PFSK-1 (cell line): ENCODE data around the gene SLC39A10.

Experiments
- FOXP2 ChIP-seq: optimal IDR thresholded peaks from 2 replicates; pipeline ENCODE3; 2011; ENCODE audit warnings: borderline replicate concordance, control low read depth, inconsistent platforms; ENCODE audit not compliant: insufficient read depth; ENCODE audit errors: extremely low read length, extremely low read depth
- POLR2AphosphoS5 ChIP-seq: IDR thresholded peaks from 2 replicates; pipeline ENCODE4 v1.6.1; 2012; ENCODE audit warnings: low read depth, mild to moderate bottlenecking, control low read depth, low read length, moderate library complexity
- SIN3A ChIP-seq: IDR thresholded peaks from 2 replicates; pipeline ENCODE4 v1.6.1; 2012; ENCODE audit warnings: mild to moderate bottlenecking, low read length, moderate library complexity, borderline replicate concordance; ENCODE audit not compliant: insufficient read depth
- TAF1 ChIP-seq: IDR thresholded peaks from 2 replicates; pipeline ENCODE4 v1.6.1; 2012; ENCODE audit warnings: low read length, control low read depth, borderline replicate concordance; ENCODE audit not compliant: insufficient read depth
- TF ChIP-seq, protein P1 (sequence below), 2 experiments: IDR thresholded peaks; 2 replicates each; pipeline versions ENCODE4 v1.6.1 to v1.8.0; 2011 to 2012; ENCODE audit warnings: low read depth in 2 of 2, low read length in 2 of 2, control low read depth in 1 of 2, inconsistent platforms in 1 of 2, mild to moderate bottlenecking in 1 of 2, moderate library complexity in 1 of 2; ENCODE audit not compliant: insufficient read depth in 1 of 2

The SLC39A10 gene

DNA sequence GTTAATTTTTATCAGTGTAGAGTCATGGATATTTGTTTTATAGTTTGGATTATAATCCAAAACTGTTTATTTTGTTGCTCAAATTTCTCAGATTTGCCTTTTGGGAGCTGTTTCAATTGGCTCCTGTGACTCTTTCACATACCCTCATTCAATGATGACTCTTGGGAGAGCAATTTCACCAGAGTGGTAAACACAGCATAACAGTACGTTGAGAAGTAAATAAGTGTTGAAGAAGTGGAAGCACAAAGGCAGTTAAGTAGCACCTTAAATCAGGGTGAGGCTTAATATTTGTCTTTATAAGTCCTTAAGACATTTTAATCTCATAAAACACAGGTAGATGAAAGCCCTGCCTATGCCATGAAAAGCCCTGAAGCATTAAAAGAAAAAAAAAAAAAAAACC lies 17.1 kb upstream of the SLC39A10 start:
- TF ChIP-seq FOXP2 (no peak), SIN3A (no peak), POLR2AphosphoS5 (no peak), TAF1 (no peak)
- TF ChIP-seq, protein P1, sequence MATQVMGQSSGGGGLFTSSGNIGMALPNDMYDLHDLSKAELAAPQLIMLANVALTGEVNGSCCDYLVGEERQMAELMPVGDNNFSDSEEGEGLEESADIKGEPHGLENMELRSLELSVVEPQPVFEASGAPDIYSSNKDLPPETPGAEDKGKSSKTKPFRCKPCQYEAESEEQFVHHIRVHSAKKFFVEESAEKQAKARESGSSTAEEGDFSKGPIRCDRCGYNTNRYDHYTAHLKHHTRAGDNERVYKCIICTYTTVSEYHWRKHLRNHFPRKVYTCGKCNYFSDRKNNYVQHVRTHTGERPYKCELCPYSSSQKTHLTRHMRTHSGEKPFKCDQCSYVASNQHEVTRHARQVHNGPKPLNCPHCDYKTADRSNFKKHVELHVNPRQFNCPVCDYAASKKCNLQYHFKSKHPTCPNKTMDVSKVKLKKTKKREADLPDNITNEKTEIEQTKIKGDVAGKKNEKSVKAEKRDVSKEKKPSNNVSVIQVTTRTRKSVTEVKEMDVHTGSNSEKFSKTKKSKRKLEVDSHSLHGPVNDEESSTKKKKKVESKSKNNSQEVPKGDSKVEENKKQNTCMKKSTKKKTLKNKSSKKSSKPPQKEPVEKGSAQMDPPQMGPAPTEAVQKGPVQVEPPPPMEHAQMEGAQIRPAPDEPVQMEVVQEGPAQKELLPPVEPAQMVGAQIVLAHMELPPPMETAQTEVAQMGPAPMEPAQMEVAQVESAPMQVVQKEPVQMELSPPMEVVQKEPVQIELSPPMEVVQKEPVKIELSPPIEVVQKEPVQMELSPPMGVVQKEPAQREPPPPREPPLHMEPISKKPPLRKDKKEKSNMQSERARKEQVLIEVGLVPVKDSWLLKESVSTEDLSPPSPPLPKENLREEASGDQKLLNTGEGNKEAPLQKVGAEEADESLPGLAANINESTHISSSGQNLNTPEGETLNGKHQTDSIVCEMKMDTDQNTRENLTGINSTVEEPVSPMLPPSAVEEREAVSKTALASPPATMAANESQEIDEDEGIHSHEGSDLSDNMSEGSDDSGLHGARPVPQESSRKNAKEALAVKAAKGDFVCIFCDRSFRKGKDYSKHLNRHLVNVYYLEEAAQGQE (IDR thresholded peaks at IDR 0.05; ENCODE audit: insufficient read depth in 1 of 2, low read depth in 2 of 2, low read length in 2 of 2), result no peak

DNA sequence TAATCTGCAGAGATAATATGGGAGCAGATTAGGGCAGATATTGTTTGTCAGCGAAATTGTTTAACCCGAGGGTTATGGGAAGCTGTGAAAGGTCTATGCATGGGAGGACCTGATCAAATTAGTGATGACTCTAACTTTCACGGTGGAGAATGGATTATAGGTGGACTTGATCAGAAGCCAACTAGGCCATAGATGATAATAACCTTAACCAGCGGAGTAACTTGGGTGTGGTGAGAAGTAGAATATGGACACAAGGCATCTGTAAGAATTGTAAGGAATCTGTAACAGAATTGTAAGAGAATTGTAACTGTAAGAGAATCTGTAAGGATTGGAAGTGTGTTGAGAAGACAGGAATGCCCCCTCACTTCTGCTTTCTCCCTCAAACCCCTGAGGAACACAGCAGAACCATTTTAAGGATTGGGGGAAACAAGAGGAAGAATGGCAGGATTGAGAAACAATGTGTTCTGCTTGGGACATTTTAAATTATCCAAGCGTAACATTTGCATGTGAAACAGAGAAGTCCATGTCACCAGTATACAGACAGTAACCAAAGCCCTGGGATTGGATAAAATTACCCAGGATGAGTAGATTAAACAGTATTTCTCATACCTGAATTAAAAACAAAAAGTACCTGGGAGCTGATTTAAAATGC lies 14.9 kb upstream of the SLC39A10 start:
- TF ChIP-seq FOXP2 (no peak), POLR2AphosphoS5 (no peak), SIN3A (no peak), TAF1 (no peak)
- TF ChIP-seq, protein P1 (IDR thresholded peaks at IDR 0.05; ENCODE audit: insufficient read depth in 1 of 2, low read depth in 2 of 2, low read length in 2 of 2), result no peak

DNA sequence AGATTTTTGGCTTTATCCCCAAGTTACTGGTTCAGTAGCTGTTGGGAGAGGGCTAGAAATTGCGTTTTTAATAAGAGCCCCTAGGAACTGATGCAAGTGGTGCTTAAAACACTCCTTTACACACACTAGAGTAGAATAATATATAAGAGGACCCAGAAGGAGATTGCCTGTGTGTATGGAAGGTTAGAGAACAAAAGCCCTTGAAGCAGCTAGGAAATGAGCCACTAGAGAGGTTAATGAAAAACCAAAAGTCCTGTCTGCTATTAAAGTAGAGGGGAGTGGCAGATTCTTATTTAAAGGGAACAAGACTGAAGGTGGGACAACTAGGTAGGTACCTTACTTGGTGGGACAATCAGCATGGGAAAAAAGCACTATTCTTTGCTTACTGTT lies 14.4 kb upstream of the SLC39A10 start:
- TF ChIP-seq SIN3A, result no peak
- TF ChIP-seq, protein P1 (IDR thresholded peaks at IDR 0.05; ENCODE audit: insufficient read depth in 1 of 2, low read depth in 2 of 2, low read length in 2 of 2), result no peak
- no peak for TF ChIP-seq FOXP2
- TF ChIP-seq TAF1, result no peak
- TF ChIP-seq POLR2AphosphoS5, result no peak

DNA sequence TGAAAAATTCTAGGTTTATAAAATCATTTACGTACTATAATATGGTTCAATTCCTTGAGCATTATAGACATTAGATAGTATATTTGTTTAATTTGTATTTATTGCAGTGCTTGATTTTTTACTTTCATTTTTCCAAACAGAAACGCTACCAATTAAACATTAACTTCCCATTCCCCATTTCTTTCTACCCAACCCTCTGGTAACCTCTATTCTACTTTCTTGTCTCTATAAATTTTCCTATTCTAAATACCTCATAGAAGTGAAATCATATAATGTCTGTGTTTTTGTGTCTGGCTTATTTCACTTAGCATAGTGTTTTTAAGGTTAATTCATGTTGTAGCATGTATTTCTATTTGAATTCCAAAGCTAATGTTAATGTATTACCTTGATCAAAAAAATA lies 11.6 kb upstream of the SLC39A10 start:
- TF ChIP-seq POLR2AphosphoS5 (no peak), TAF1 (no peak), SIN3A (no peak), FOXP2 (no peak)
- TF ChIP-seq, protein P1 (IDR thresholded peaks at IDR 0.05; ENCODE audit: insufficient read depth in 1 of 2, low read depth in 2 of 2, low read length in 2 of 2), result no peak

DNA sequence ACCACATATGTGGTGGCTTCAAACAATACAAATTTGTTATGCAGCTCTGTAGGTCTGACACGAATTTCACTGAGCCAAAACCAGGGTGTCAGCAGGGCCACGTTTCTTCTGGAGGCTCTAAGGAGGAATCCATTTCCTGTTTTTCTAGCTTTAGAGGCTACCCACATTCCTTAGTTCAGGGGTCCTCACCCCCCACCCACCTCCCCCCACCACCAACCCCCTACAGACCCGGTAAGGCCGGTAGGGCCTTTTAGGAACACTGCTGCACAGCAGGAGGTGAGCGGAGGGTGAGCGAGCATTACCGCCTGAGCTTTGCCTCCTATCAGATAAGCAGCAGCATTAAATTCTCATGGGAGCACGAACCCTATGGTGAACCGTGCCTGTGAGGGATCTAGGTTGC lies 10.6 kb upstream of the SLC39A10 start:
- no peak for TF ChIP-seq SIN3A
- TF ChIP-seq, protein P1 (IDR thresholded peaks at IDR 0.05; ENCODE audit: insufficient read depth in 1 of 2, low read depth in 2 of 2, low read length in 2 of 2), result no peak
- no peak for TF ChIP-seq POLR2AphosphoS5
- TF ChIP-seq TAF1, result no peak
- no peak for TF ChIP-seq FOXP2
